ENCODE results near the gene INHA. TPM values are rescaled to one million over a fixed set of nuclear protein-coding genes. Genes with fewer than 3 reads are reported as not detected.

INHA gene
- polyA plus RNA-seq, 1 of the 3 experiments (the other 2 are of a cell fraction): 1.2 TPM

- no peaks in the 10 kb centered on the region for H4K20me1 ChIP-seq (ENCODE audit: insufficient read depth)
- ChIA-PET CTCF (interaction anchor here (0.8 to 1.9 kb wide), 4 partner anchors 11 to 76 kb away, joined by 3 to 5 read pairs (median 4); no protein-coding TSS in a partner anchor), POLR2A (interaction anchor here (3.3 kb wide), 1 partner anchor 11 kb away, joined by 11 read pairs; the partner anchor contains the start of gene SLC4A3)
- 92% methylated on average over 4 of the region's 4 CpGs for WGBS (ENCODE audit: low lambda C conversion rate)
- no peaks in the 10 kb centered on the region for H3K9me3 ChIP-seq
- TF ChIP-seq NFIC (IDR thresholded peaks at IDR 0.05; ENCODE audit: borderline replicate concordance) (no peak), ZBTB33 (IDR thresholded peaks at IDR 0.05; ENCODE audit: borderline replicate concordance, low read depth) (no peak), USF1 (IDR thresholded peaks at IDR 0.05; ENCODE audit: borderline replicate concordance, low read depth) (no peak), RFX5 (IDR thresholded peaks at IDR 0.05; ENCODE audit: low read length) (no peak)
- TF ChIP-seq, protein P1, sequence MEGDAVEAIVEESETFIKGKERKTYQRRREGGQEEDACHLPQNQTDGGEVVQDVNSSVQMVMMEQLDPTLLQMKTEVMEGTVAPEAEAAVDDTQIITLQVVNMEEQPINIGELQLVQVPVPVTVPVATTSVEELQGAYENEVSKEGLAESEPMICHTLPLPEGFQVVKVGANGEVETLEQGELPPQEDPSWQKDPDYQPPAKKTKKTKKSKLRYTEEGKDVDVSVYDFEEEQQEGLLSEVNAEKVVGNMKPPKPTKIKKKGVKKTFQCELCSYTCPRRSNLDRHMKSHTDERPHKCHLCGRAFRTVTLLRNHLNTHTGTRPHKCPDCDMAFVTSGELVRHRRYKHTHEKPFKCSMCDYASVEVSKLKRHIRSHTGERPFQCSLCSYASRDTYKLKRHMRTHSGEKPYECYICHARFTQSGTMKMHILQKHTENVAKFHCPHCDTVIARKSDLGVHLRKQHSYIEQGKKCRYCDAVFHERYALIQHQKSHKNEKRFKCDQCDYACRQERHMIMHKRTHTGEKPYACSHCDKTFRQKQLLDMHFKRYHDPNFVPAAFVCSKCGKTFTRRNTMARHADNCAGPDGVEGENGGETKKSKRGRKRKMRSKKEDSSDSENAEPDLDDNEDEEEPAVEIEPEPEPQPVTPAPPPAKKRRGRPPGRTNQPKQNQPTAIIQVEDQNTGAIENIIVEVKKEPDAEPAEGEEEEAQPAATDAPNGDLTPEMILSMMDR (IDR thresholded peaks at IDR 0.05): no peak
- H3K36me3 ChIP-seq (replicated peaks in 1 of 2; ENCODE audit: control insufficient read depth in 1 of 2, insufficient read depth in 2 of 2, low read length in 1 of 2): peaks cover 0 to 21% of the 10 kb centered on the region in 2 experiments
- DNase-seq: no peak
- no peaks in the 10 kb centered on the region for H3K9me2 ChIP-seq
- H3K4me1 ChIP-seq (ENCODE audit: control insufficient read depth in 1 of 2, insufficient read depth in 2 of 2, low read depth in 1 of 2, low read length in 1 of 2): peaks cover 0 to 8% of the 10 kb centered on the region in 2 experiments; a peak in 1 of 4 replicates
- no peak overlapping the region for H3K9ac ChIP-seq
- H3K27me3 ChIP-seq (ENCODE audit: insufficient read depth): no peaks in the 10 kb centered on the region
- H3K4me2 ChIP-seq: no peak overlapping the region
- H2AFZ ChIP-seq (ENCODE audit: low read depth): no peak overlapping the region
- H3K4me3 ChIP-seq (ENCODE audit: low read depth in 2 of 2, low read length in 1 of 2): no peak overlapping the region
- H3K79me2 ChIP-seq (ENCODE audit: insufficient read depth): no peaks in the 10 kb centered on the region
- H3K27ac ChIP-seq (ENCODE audit: low read depth in 2 of 2, low read length in 1 of 2): no peak overlapping the region
- no peaks in the 10 kb centered on the region for H3F3A ChIP-seq (replicated peaks; ENCODE audit: insufficient read depth)
Measured at GRCh38 chr2:219616550-219616949, 44.4 kb downstream of the INHA start.

GRCh38 chr2:219618733-219619122, 46.6 kb downstream of the INHA start:
- 71% methylated on average over 3 of the region's 3 CpGs for WGBS (ENCODE audit: low lambda C conversion rate)
- no peak overlapping the region for H3K27ac ChIP-seq (ENCODE audit: low read depth in 2 of 2, low read length in 1 of 2)
- H3K79me2 ChIP-seq (ENCODE audit: insufficient read depth): no peaks in the 10 kb centered on the region
- no peak overlapping the region for H2AFZ ChIP-seq (ENCODE audit: low read depth)
- H3K9me2 ChIP-seq: no peaks in the 10 kb centered on the region
- no peak overlapping the region for H3K4me3 ChIP-seq (ENCODE audit: low read depth in 2 of 2, low read length in 1 of 2)
- CTCF ChIA-PET: interaction anchor here (1.1 to 1.3 kb wide), 6 partner anchors 14 to 124 kb away, joined by 3 to 7 read pairs (median 3); partner anchors contain the start of gene STK11IP
- no peak for DNase-seq
- H3K4me1 ChIP-seq (ENCODE audit: control insufficient read depth in 1 of 2, insufficient read depth in 2 of 2, low read depth in 1 of 2, low read length in 1 of 2): no peaks in the 10 kb centered on the region
- peaks cover 0 to 14% of the 10 kb centered on the region in 2 experiments for H3K36me3 ChIP-seq (replicated peaks in 1 of 2; ENCODE audit: control insufficient read depth in 1 of 2, insufficient read depth in 2 of 2, low read length in 1 of 2)
- H3K4me2 ChIP-seq: no peak overlapping the region
- H3K27me3 ChIP-seq (ENCODE audit: insufficient read depth): no peaks in the 10 kb centered on the region
- TF ChIP-seq EP300 (IDR thresholded peaks at IDR 0.05; ENCODE audit: borderline replicate concordance in 1 of 2, low read depth in 1 of 2, low read length in 1 of 2) (no peak), SIN3A (IDR thresholded peaks at IDR 0.05; ENCODE audit: borderline replicate concordance, low read depth, low read length) (no peak)
- POLR2A ChIA-PET: interaction anchor here (0.7 to 3.3 kb wide), 2 partner anchors 8 to 20 kb away, joined by 5 to 11 read pairs; partner anchors contain the start of gene SLC4A3
- no peak overlapping the region for H3K9ac ChIP-seq
- H4K20me1 ChIP-seq (ENCODE audit: insufficient read depth): no peaks in the 10 kb centered on the region
- H3F3A ChIP-seq (replicated peaks; ENCODE audit: insufficient read depth): no peaks in the 10 kb centered on the region
- no peaks in the 10 kb centered on the region for H3K9me3 ChIP-seq
